Measurements from ENCODE around the gene SECISBP2. TPM values are rescaled to one million over a fixed set of nuclear protein-coding genes. Genes with fewer than 3 reads are reported as not detected.

The SECISBP2 gene
- total RNA-seq, 1 donor from 2014 or later: 32.3 TPM

GRCh38 chr9:89390578-89391116 lies 72.3 kb downstream of the SECISBP2 start:
- H3K4me3 ChIP-seq (ENCODE audit: low read depth, low read length): no peak overlapping the region
- TF ChIP-seq CTCF (conservative IDR thresholded peaks at IDR 0.05; ENCODE audit: low read depth, low read length): no peak
- DNase-seq (ENCODE audit: low read depth): no peak

- H3K4me3 ChIP-seq (ENCODE audit: low read depth, low read length): no peak overlapping the region
- no peak for TF ChIP-seq CTCF (conservative IDR thresholded peaks at IDR 0.05; ENCODE audit: low read depth, low read length)
- no peak for DNase-seq (ENCODE audit: low read depth)
Observed at GRCh38 chr9:89391585-89391984, 73.3 kb downstream of the SECISBP2 start.

- no peak overlapping the region for H3K4me3 ChIP-seq (ENCODE audit: low read depth, low read length)
- no peak for DNase-seq (ENCODE audit: low read depth)
- TF ChIP-seq CTCF (conservative IDR thresholded peaks at IDR 0.05; ENCODE audit: low read depth, low read length): no peak
Observed at GRCh38 chr9:89394412-89394811, 76.1 kb downstream of the SECISBP2 start.

GRCh38 chr9:89395931-89396710 lies 77.8 kb downstream of the SECISBP2 start:
- no peak for DNase-seq (ENCODE audit: low read depth)
- no peak overlapping the region for H3K4me3 ChIP-seq (ENCODE audit: low read depth, low read length)
- TF ChIP-seq CTCF (conservative IDR thresholded peaks at IDR 0.05; ENCODE audit: low read depth, low read length): no peak

GRCh38 chr9:89397471-89397870 lies 79.2 kb downstream of the SECISBP2 start:
- DNase-seq (ENCODE audit: low read depth): no peak
- no peak overlapping the region for H3K4me3 ChIP-seq (ENCODE audit: low read depth, low read length)
- TF ChIP-seq CTCF (conservative IDR thresholded peaks at IDR 0.05; ENCODE audit: low read depth, low read length): no peak

GRCh38 chr9:89398621-89399020 lies 80.3 kb downstream of the SECISBP2 start:
- DNase-seq (ENCODE audit: low read depth): no peak
- TF ChIP-seq CTCF (conservative IDR thresholded peaks at IDR 0.05; ENCODE audit: low read depth, low read length): no peak

More at GRCh38 chr9:89398621-89399020, 80.3 kb downstream of the SECISBP2 start:
- no peak overlapping the region for H3K4me3 ChIP-seq (ENCODE audit: low read depth, low read length)
